MM.1S (cell line): ENCODE measurements around the gene DNLZ.

Source experiments
- DNase-seq: peaks from one replicate; pipeline ENCODE4 v3.0.0-alpha.2; 2015
- H2AFZ ChIP-seq: fragments of 300-600 bp; sonication (generic); 2 replicates; pipeline ENCODE4 v1.6.0; 2016; ENCODE audit warnings: antibody characterized with exemption, low read length
- H3F3A ChIP-seq: fragments of 300-600 bp; sonication (generic); 2 replicates; pipeline ENCODE4 v1.6.1; 2016; ENCODE audit warnings: mild to moderate bottlenecking, antibody characterized with exemption, low read length, moderate library complexity, mixed read lengths; ENCODE audit not compliant: insufficient read depth
- H3K27ac ChIP-seq: fragments of 300-600 bp; sonication (generic); 2 replicates; pipeline ENCODE4 v1.5.1; 2016; ENCODE audit warnings: mild to moderate bottlenecking, low read length
- H3K27me3 ChIP-seq: fragments of 300-600 bp; sonication (generic); replicated peaks from 2 replicates; pipeline ENCODE4 v1.6.0; 2016; ENCODE audit warnings: low read length; ENCODE audit not compliant: insufficient read depth
- H3K36me3 ChIP-seq: fragments of 300-600 bp; sonication (generic); replicated peaks from 2 replicates; pipeline ENCODE4 v1.6.1; 2016; ENCODE audit warnings: mild to moderate bottlenecking, low read length, mixed read lengths; ENCODE audit not compliant: insufficient read depth
- H3K4me1 ChIP-seq: fragments of 300-600 bp; sonication (generic); 2 replicates; pipeline ENCODE4 v1.6.1; 2016; ENCODE audit warnings: low read length, mixed read lengths
- H3K4me2 ChIP-seq: fragments of 300-600 bp; sonication (generic); 2 replicates; pipeline ENCODE4 v1.6.0; 2016; ENCODE audit warnings: low read depth, low read length
- H3K4me3 ChIP-seq: fragments of 300-600 bp; sonication (generic); 2 replicates; pipeline ENCODE4 v1.5.1; 2016; ENCODE audit warnings: low read length, mixed read lengths
- H3K79me2 ChIP-seq: fragments of 300-600 bp; sonication (generic); 2 replicates; pipeline ENCODE4 v1.6.1; 2016; ENCODE audit warnings: mixed run types, low read length, mixed read lengths
- H3K9ac ChIP-seq: fragments of 300-600 bp; sonication (generic); 2 replicates; pipeline ENCODE4 v1.6.1; 2016; ENCODE audit warnings: low read length, mixed read lengths
- H3K9me2 ChIP-seq: fragments of 300-600 bp; sonication (generic); replicated peaks from 2 replicates; pipeline ENCODE4 v1.6.1; 2016; ENCODE audit warnings: mild to moderate bottlenecking, low read length, mixed read lengths; ENCODE audit not compliant: insufficient read depth
- H3K9me3 ChIP-seq: fragments of 300-600 bp; sonication (generic); replicated peaks from 2 replicates; pipeline ENCODE4 v1.6.1; 2016; ENCODE audit warnings: mild to moderate bottlenecking, low read length, mixed read lengths; ENCODE audit not compliant: insufficient read depth
- H4K20me1 ChIP-seq: fragments of 300-600 bp; sonication (generic); 2 replicates; pipeline ENCODE4 v1.6.1; 2016; ENCODE audit warnings: mild to moderate bottlenecking, low read length, moderate library complexity, mixed read lengths; ENCODE audit not compliant: insufficient read depth
- CTCF ChIP-seq: fragments of 300-600 bp; sonication (generic); IDR thresholded peaks from 2 replicates; pipeline ENCODE4 v1.5.1; 2016; ENCODE audit warnings: antibody characterized with exemption, low read length, mixed read lengths
- EZH2 ChIP-seq: fragments of 300-600 bp; sonication (generic); optimal IDR thresholded peaks from 2 replicates; pipeline ENCODE3; 2017; ENCODE audit warnings: low read depth, mild to moderate bottlenecking, antibody characterized with exemption, low read length, mixed read lengths
- EZH2phosphoT487 ChIP-seq: fragments of 300-600 bp; sonication (generic); IDR thresholded peaks from 2 replicates; pipeline ENCODE4 v1.6.1; 2018; ENCODE audit warnings: antibody characterized with exemption, low read length

Gene DNLZ

GRCh38 chr9:136312436-136312835, 51.1 kb downstream of the DNLZ start:
- Histone ChIP-seq H3K27me3 (peaks cover 91% of the 10 kb centered on the region), H3K36me3 (no peaks in the 10 kb centered on the region), H2AFZ (no peak overlapping the region), H3F3A (no peaks in the 10 kb centered on the region), H3K4me2 (no peak overlapping the region), H3K9me2 (no peaks in the 10 kb centered on the region), H3K9me3 (no peaks in the 10 kb centered on the region), H3K9ac (no peak overlapping the region), H3K4me1 (no peaks in the 10 kb centered on the region), H3K4me3 (no peak overlapping the region), H4K20me1 (no peaks in the 10 kb centered on the region), H3K27ac (no peak overlapping the region), H3K79me2 (no peaks in the 10 kb centered on the region)
- TF ChIP-seq CTCF (peak; percentile 51), EZH2phosphoT487 (no peak)
- DNase-seq: peak; percentile 26

DNA sequence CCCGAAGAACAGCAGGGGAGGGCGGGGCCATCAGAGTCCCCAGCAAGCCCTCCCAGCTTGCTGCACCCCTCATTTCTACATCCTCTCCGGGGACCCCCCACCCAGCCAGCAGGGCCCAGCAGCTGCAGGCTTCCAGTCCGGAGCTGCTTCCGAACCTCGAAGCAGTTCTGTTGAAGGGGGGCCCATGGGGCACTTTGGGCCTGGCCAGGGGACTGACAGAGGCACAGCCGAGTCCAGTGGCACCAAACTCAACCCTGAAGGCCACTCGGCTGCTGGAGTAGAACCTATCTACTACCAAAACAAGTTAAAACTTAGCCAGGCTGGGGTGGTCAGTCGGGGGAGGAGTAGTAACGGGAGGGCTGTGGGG, 51.6 kb downstream of the DNLZ start:
- no peaks in the 10 kb centered on the region for H4K20me1 ChIP-seq
- H3K9me3 ChIP-seq: no peaks in the 10 kb centered on the region
- H3K27ac ChIP-seq: no peak overlapping the region
- H2AFZ ChIP-seq: no peak overlapping the region
- no peak overlapping the region for H3K9ac ChIP-seq
- H3K27me3 ChIP-seq: peaks cover 91% of the 10 kb centered on the region
- no peak overlapping the region for H3K4me2 ChIP-seq
- H3K36me3 ChIP-seq: no peaks in the 10 kb centered on the region
- no peak for TF ChIP-seq EZH2
- TF ChIP-seq EZH2phosphoT487: no peak
- TF ChIP-seq CTCF: no peak
- H3K9me2 ChIP-seq: no peaks in the 10 kb centered on the region
- H3K79me2 ChIP-seq: no peaks in the 10 kb centered on the region
- no peak for DNase-seq
- no peak overlapping the region for H3K4me3 ChIP-seq
- H3K4me1 ChIP-seq: no peaks in the 10 kb centered on the region
- no peaks in the 10 kb centered on the region for H3F3A ChIP-seq

DNA sequence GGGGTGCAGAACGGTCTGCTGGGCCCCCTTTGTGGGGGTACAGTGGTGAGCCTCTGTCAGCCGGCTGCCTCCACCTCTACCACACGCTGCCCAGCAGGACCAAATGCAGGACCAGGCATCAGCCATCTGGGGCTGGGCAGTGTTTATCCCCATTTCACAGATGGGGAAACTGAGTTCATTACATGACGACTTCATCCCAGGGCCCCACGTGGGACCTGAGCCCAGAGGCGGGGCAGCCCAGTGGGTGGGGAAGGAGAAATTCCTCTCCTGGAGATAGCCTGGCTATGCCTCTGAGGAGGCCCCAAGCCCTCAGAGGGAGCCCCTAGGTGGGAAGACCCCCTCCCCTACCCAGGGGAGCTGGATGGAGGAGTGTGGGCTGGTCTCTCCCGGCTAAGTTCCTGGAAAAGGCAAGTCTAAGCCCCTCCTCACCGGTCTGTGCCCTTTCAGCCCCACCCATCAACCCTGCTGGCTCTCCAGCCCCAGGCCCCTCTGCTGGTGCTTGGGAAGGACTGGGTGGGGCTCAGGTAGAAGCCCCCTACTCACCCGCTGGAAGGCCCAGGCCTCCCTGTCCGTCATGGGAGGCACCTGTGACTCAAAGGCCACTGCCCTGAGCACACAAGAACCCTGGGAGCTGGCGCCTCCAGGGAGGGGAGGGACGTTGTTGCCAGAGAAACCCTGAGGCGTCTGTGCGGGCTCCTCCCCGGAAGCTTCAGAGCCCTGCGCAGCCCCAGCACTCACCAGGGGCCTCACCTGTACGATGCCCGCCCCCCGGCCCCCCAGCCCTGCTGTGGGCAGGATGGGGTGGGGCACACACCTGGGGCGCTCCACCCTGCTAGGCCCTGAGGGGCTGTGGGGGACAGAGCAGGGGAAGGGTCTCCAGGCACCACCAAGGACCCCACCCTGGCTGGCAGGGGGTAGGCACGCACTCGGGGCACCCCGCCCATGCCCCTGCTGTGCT, 52.2 kb downstream of the DNLZ start:
- Histone ChIP-seq H3K4me1 (no peaks in the 10 kb centered on the region), H3K9me3 (no peaks in the 10 kb centered on the region), H3K9me2 (no peaks in the 10 kb centered on the region), H4K20me1 (no peaks in the 10 kb centered on the region), H2AFZ (no peak overlapping the region), H3K79me2 (no peaks in the 10 kb centered on the region), H3K4me3 (no peak overlapping the region), H3K27ac (no peak overlapping the region), H3F3A (no peaks in the 10 kb centered on the region), H3K36me3 (no peaks in the 10 kb centered on the region), H3K9ac (no peak overlapping the region), H3K4me2 (no peak overlapping the region; the same call in 1 of the 2 replicates), H3K27me3 (peaks cover 90% of the 10 kb centered on the region)
- TF ChIP-seq CTCF: no peak
- TF ChIP-seq EZH2phosphoT487: no peak
- DNase-seq: peak; percentile 19
